SH-SY5Y (cell line): ENCODE data around the gene RNF214.

Source experiments
- GATA2 ChIP-seq: IDR thresholded peaks from 2 replicates; pipeline ENCODE4 v1.6.1; 2011; ENCODE audit warnings: mild to moderate bottlenecking, low read depth, low read length
- GATA3 ChIP-seq: IDR thresholded peaks from 2 replicates; pipeline ENCODE4 v1.6.1; 2011; ENCODE audit warnings: low read depth, mild to moderate bottlenecking, low read length, moderate library complexity

DNA sequence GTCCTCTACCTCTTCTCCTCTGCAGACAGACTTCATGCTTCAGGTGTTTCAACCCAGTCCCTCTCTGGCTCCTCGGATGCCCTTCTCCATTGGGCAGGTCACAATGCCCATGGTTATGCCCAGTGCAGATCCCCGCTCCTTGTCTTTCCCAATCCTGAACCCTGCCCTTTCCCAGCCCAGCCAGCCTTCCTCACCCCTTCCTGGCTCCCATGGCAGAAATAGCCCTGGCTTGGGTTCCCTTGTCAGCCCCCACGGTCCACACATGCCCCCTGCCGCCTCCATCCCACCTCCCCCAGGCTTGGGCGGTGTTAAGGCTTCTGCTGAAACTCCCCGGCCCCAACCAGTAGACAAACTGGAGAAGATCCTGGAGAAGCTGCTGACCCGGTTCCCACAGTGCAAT, 49.4 kb downstream of the RNF214 start:
- TF ChIP-seq GATA3 (no peak), GATA2 (no peak)
